ENCODE measurements around the gene FAM181A.
A peak's percentile ranks its signal among the peaks of the same experiment; 100 is the strongest.

Gene FAM181A

GRCh38 chr14:93921001-93921806 lies 5.9 kb upstream of the FAM181A start:
- H3K4me1 ChIP-seq (ENCODE audit: control insufficient read depth, insufficient read depth, low read length, poor library complexity, severe bottlenecking): no peaks in the 10 kb centered on the region
- 90 to 96% methylated on average over 11 to 18 of the region's 18 CpGs for WGBS, 2 experiments (ENCODE audit: insufficient coverage in 2 of 2)
- H3K9me3 ChIP-seq (ENCODE audit: control insufficient read depth, low read length): peaks cover 5% of the 10 kb centered on the region
- H3K27ac ChIP-seq (ENCODE audit: low read depth, low read length, severe bottlenecking): no peak overlapping the region
- H3K4me3 ChIP-seq (ENCODE audit: extremely low read depth, insufficient read depth, low read length, poor library complexity, severe bottlenecking): no peak overlapping the region
- no peaks in the 10 kb centered on the region for H3K36me3 ChIP-seq (ENCODE audit: control insufficient read depth, insufficient read depth, low read length)

GRCh38 chr14:93923626-93924025 lies 3.5 kb upstream of the FAM181A start:
- Histone ChIP-seq H3K9me3 (ENCODE audit: control insufficient read depth, low read length) (peaks cover 5% of the 10 kb centered on the region), H3K4me3 (ENCODE audit: extremely low read depth, insufficient read depth, low read length, poor library complexity, severe bottlenecking) (no peak overlapping the region), H3K36me3 (ENCODE audit: control insufficient read depth, insufficient read depth, low read length) (no peaks in the 10 kb centered on the region), H3K27ac (ENCODE audit: low read depth, low read length, severe bottlenecking) (no peak overlapping the region), H3K4me1 (ENCODE audit: control insufficient read depth, insufficient read depth, low read length, poor library complexity, severe bottlenecking) (no peaks in the 10 kb centered on the region)
- 86 to 94% methylated on average over 8 of the region's 8 CpGs for WGBS, 2 experiments (ENCODE audit: insufficient coverage in 2 of 2)

GRCh38 chr14:93924592-93925355 lies 2.4 kb upstream of the FAM181A start:
- H3K36me3 ChIP-seq (ENCODE audit: control insufficient read depth, insufficient read depth, low read length): no peaks in the 10 kb centered on the region
- 92 to 98% methylated on average over 11 to 13 of the region's 14 CpGs for WGBS, 2 experiments (ENCODE audit: insufficient coverage in 2 of 2)
- H3K4me3 ChIP-seq (ENCODE audit: extremely low read depth, insufficient read depth, low read length, poor library complexity, severe bottlenecking): no peak overlapping the region
- no peaks in the 10 kb centered on the region for H3K4me1 ChIP-seq (ENCODE audit: control insufficient read depth, insufficient read depth, low read length, poor library complexity, severe bottlenecking)
- H3K9me3 ChIP-seq (ENCODE audit: control insufficient read depth, low read length): no peaks in the 10 kb centered on the region
- H3K27ac ChIP-seq (ENCODE audit: low read depth, low read length, severe bottlenecking): no peak overlapping the region

GRCh38 chr14:93925374-93925895 lies 1.7 kb upstream of the FAM181A start:
- H3K36me3 ChIP-seq (ENCODE audit: control insufficient read depth, insufficient read depth, low read length): no peaks in the 10 kb centered on the region
- 87 to 97% methylated on average over 12 to 13 of the region's 13 CpGs for WGBS, 2 experiments (ENCODE audit: insufficient coverage in 2 of 2)
- no peaks in the 10 kb centered on the region for H3K9me3 ChIP-seq (ENCODE audit: control insufficient read depth, low read length)
- H3K27ac ChIP-seq (ENCODE audit: low read depth, low read length, severe bottlenecking): no peak overlapping the region
- no peaks in the 10 kb centered on the region for H3K4me1 ChIP-seq (ENCODE audit: control insufficient read depth, insufficient read depth, low read length, poor library complexity, severe bottlenecking)
- no peak overlapping the region for H3K4me3 ChIP-seq (ENCODE audit: extremely low read depth, insufficient read depth, low read length, poor library complexity, severe bottlenecking)

GRCh38 chr14:93926245-93926872 lies 785 bp upstream of the FAM181A start:
- Histone ChIP-seq H3K4me3 (ENCODE audit: extremely low read depth, insufficient read depth, low read length, poor library complexity, severe bottlenecking) (no peak overlapping the region), H3K36me3 (ENCODE audit: control insufficient read depth, insufficient read depth, low read length) (no peaks in the 10 kb centered on the region), H3K9me3 (ENCODE audit: control insufficient read depth, low read length) (no peaks in the 10 kb centered on the region), H3K4me1 (ENCODE audit: control insufficient read depth, insufficient read depth, low read length, poor library complexity, severe bottlenecking) (no peaks in the 10 kb centered on the region), H3K27ac (ENCODE audit: low read depth, low read length, severe bottlenecking) (peak overlapping the region; percentile 57)
- WGBS, 2 experiments (ENCODE audit: insufficient coverage in 2 of 2): 87 to 89% methylated on average over 16 to 18 of the region's 21 CpGs

GRCh38 chr14:93927800-93928145 lies 629 bp downstream of the FAM181A start:
- 80% methylated on average over 2 to 4 of the region's 6 CpGs for WGBS, 2 experiments (ENCODE audit: insufficient coverage in 2 of 2)
- no peaks in the 10 kb centered on the region for H3K4me1 ChIP-seq (ENCODE audit: control insufficient read depth, insufficient read depth, low read length, poor library complexity, severe bottlenecking)
- no peaks in the 10 kb centered on the region for H3K9me3 ChIP-seq (ENCODE audit: control insufficient read depth, low read length)
- H3K36me3 ChIP-seq (ENCODE audit: control insufficient read depth, insufficient read depth, low read length): no peaks in the 10 kb centered on the region
- H3K4me3 ChIP-seq (ENCODE audit: extremely low read depth, insufficient read depth, low read length, poor library complexity, severe bottlenecking): no peak overlapping the region
- no peak overlapping the region for H3K27ac ChIP-seq (ENCODE audit: low read depth, low read length, severe bottlenecking)

- WGBS, 2 experiments (ENCODE audit: insufficient coverage in 2 of 2): 88 to 95% methylated on average over 22 to 23 of the region's 26 CpGs
- Histone ChIP-seq H3K9me3 (ENCODE audit: control insufficient read depth, low read length) (no peaks in the 10 kb centered on the region), H3K4me3 (ENCODE audit: extremely low read depth, insufficient read depth, low read length, poor library complexity, severe bottlenecking) (no peak overlapping the region), H3K36me3 (ENCODE audit: control insufficient read depth, insufficient read depth, low read length) (no peaks in the 10 kb centered on the region), H3K4me1 (ENCODE audit: control insufficient read depth, insufficient read depth, low read length, poor library complexity, severe bottlenecking) (no peaks in the 10 kb centered on the region), H3K27ac (ENCODE audit: low read depth, low read length, severe bottlenecking) (no peak overlapping the region)
Observed at GRCh38 chr14:93928184-93929047, 1.3 kb downstream of the FAM181A start.

- Histone ChIP-seq H3K9me3 (ENCODE audit: control insufficient read depth, low read length) (no peaks in the 10 kb centered on the region), H3K27ac (ENCODE audit: low read depth, low read length, severe bottlenecking) (no peak overlapping the region), H3K4me3 (ENCODE audit: extremely low read depth, insufficient read depth, low read length, poor library complexity, severe bottlenecking) (no peak overlapping the region), H3K4me1 (ENCODE audit: control insufficient read depth, insufficient read depth, low read length, poor library complexity, severe bottlenecking) (no peaks in the 10 kb centered on the region), H3K36me3 (ENCODE audit: control insufficient read depth, insufficient read depth, low read length) (no peaks in the 10 kb centered on the region)
- WGBS, 2 experiments (ENCODE audit: insufficient coverage in 2 of 2): 83 to 90% methylated on average over 10 to 11 of the region's 13 CpGs
Observed at GRCh38 chr14:93929048-93929535, 1.9 kb downstream of the FAM181A start.

GRCh38 chr14:93929657-93930056 lies 2.5 kb downstream of the FAM181A start:
- Histone ChIP-seq H3K36me3 (ENCODE audit: control insufficient read depth, insufficient read depth, low read length) (no peaks in the 10 kb centered on the region), H3K4me1 (ENCODE audit: control insufficient read depth, insufficient read depth, low read length, poor library complexity, severe bottlenecking) (no peaks in the 10 kb centered on the region), H3K4me3 (ENCODE audit: extremely low read depth, insufficient read depth, low read length, poor library complexity, severe bottlenecking) (no peak overlapping the region), H3K9me3 (ENCODE audit: control insufficient read depth, low read length) (no peaks in the 10 kb centered on the region), H3K27ac (ENCODE audit: low read depth, low read length, severe bottlenecking) (no peak overlapping the region)
- WGBS, 2 experiments (ENCODE audit: insufficient coverage in 2 of 2): 90 to 95% methylated on average over 11 of the region's 11 CpGs

Measured in mesodermal cell (in vitro differentiated cells).